Mononuclear cell (primary cell): Measurements from ENCODE around the gene MYO18A. TPM values are rescaled to one million over a fixed set of nuclear protein-coding genes. Genes with fewer than 3 reads are reported as not detected.

Experiments
- H3K27me3 ChIP-seq: 2 replicates; pipeline ENCODE4 v1.6.0; 2011; ENCODE audit warnings: low read length, control low read depth; ENCODE audit not compliant: insufficient read depth
- H3K4me1 ChIP-seq: 2 replicates; pipeline ENCODE4 v1.5.1; 2011; ENCODE audit warnings: mild to moderate bottlenecking, low read length, control low read depth; ENCODE audit not compliant: insufficient read depth
- H3K4me3 ChIP-seq: 2 replicates; pipeline ENCODE4 v1.5.1; 2011; ENCODE audit warnings: mild to moderate bottlenecking, low read length, moderate library complexity
- H3K9me3 ChIP-seq: 2 replicates; pipeline ENCODE4 v1.5.1; 2011; ENCODE audit warnings: low read depth, mild to moderate bottlenecking, control low read depth, low read length
- total RNA-seq: library from RNA; depleted of rRNA; stranded (reverse); fragments of >200 nt; gene quantifications from one replicate; pipeline ENCODE4 v1.2.3, GENCODE V29; 2012

The MYO18A gene
- total RNA-seq, 1 donor, result 40.1 TPM

- H3K4me3 ChIP-seq, result no peak overlapping the region
- no peaks in the 10 kb centered on the region for H3K27me3 ChIP-seq
- H3K4me1 ChIP-seq, result peaks cover 17% of the 10 kb centered on the region
- no peaks in the 10 kb centered on the region for H3K9me3 ChIP-seq
Measured at GRCh38 chr17:29115961-29116803, 64.0 kb downstream of the MYO18A start.

GRCh38 chr17:29115435-29115834 is 64.8 kb downstream of the MYO18A start:
- Histone ChIP-seq H3K4me3 (no peak overlapping the region), H3K4me1 (peaks cover 17% of the 10 kb centered on the region), H3K27me3 (no peaks in the 10 kb centered on the region), H3K9me3 (no peaks in the 10 kb centered on the region)

- no peaks in the 10 kb centered on the region for H3K9me3 ChIP-seq
- H3K4me1 ChIP-seq, result peaks cover 17% of the 10 kb centered on the region
- no peaks in the 10 kb centered on the region for H3K27me3 ChIP-seq
- no peak overlapping the region for H3K4me3 ChIP-seq
Measured at GRCh38 chr17:29114141-29114540, 66.1 kb downstream of the MYO18A start.

GRCh38 chr17:29113334-29113733 is 66.9 kb downstream of the MYO18A start:
- Histone ChIP-seq H3K9me3 (no peaks in the 10 kb centered on the region), H3K27me3 (no peaks in the 10 kb centered on the region), H3K4me1 (peaks cover 17% of the 10 kb centered on the region), H3K4me3 (no peak overlapping the region)

GRCh38 chr17:29112771-29113295 is 67.4 kb downstream of the MYO18A start:
- H3K4me1 ChIP-seq, result peaks cover 17% of the 10 kb centered on the region
- H3K27me3 ChIP-seq, result no peaks in the 10 kb centered on the region
- no peaks in the 10 kb centered on the region for H3K9me3 ChIP-seq
- no peak overlapping the region for H3K4me3 ChIP-seq

GRCh38 chr17:29111816-29112499 is 68.2 kb downstream of the MYO18A start:
- Histone ChIP-seq H3K9me3 (no peaks in the 10 kb centered on the region), H3K4me1 (peaks cover 22% of the 10 kb centered on the region), H3K4me3 (no peak overlapping the region), H3K27me3 (no peaks in the 10 kb centered on the region)

- H3K4me3 ChIP-seq, result no peak overlapping the region
- H3K4me1 ChIP-seq, result peaks cover 10% of the 10 kb centered on the region
- H3K9me3 ChIP-seq, result no peaks in the 10 kb centered on the region
- no peaks in the 10 kb centered on the region for H3K27me3 ChIP-seq
Measured at GRCh38 chr17:29110372-29110757, 69.8 kb downstream of the MYO18A start.

GRCh38 chr17:29109477-29110371 is 70.5 kb downstream of the MYO18A start:
- no peaks in the 10 kb centered on the region for H3K9me3 ChIP-seq
- H3K27me3 ChIP-seq, result no peaks in the 10 kb centered on the region

GRCh38 chr17:29108823-29109476 is 71.2 kb downstream of the MYO18A start:
- no peak overlapping the region for H3K4me3 ChIP-seq
- no peaks in the 10 kb centered on the region for H3K27me3 ChIP-seq
- H3K4me1 ChIP-seq, result peaks cover 10% of the 10 kb centered on the region
- H3K9me3 ChIP-seq, result no peaks in the 10 kb centered on the region

More at GRCh38 chr17:29109477-29110371, 70.5 kb downstream of the MYO18A start:
- Histone ChIP-seq H3K4me1 (peaks cover 10% of the 10 kb centered on the region), H3K4me3 (no peak overlapping the region)

- Histone ChIP-seq H3K4me3 (no peak overlapping the region), H3K9me3 (no peaks in the 10 kb centered on the region), H3K27me3 (no peaks in the 10 kb centered on the region), H3K4me1 (peaks cover 10% of the 10 kb centered on the region)
Measured at GRCh38 chr17:29107933-29108822, 72.0 kb downstream of the MYO18A start.

GRCh38 chr17:29107084-29107483 is 73.1 kb downstream of the MYO18A start:
- H3K4me3 ChIP-seq, result no peak overlapping the region
- no peaks in the 10 kb centered on the region for H3K9me3 ChIP-seq
- no peaks in the 10 kb centered on the region for H3K27me3 ChIP-seq
- peaks cover 10% of the 10 kb centered on the region for H3K4me1 ChIP-seq

- H3K9me3 ChIP-seq, result no peaks in the 10 kb centered on the region
- no peaks in the 10 kb centered on the region for H3K27me3 ChIP-seq
- peaks cover 10% of the 10 kb centered on the region for H3K4me1 ChIP-seq
- no peak overlapping the region for H3K4me3 ChIP-seq
Measured at GRCh38 chr17:29103341-29103740, 76.9 kb downstream of the MYO18A start.

- H3K4me3 ChIP-seq, result no peak overlapping the region
- peaks cover 10% of the 10 kb centered on the region for H3K4me1 ChIP-seq
- H3K27me3 ChIP-seq, result no peaks in the 10 kb centered on the region
- H3K9me3 ChIP-seq, result no peaks in the 10 kb centered on the region
Measured at GRCh38 chr17:29102741-29103181, 77.4 kb downstream of the MYO18A start.
